ENCODE results near the gene TSPAN8.

GRCh38 chr12:71142016-71142415 lies 15.8 kb downstream of the TSPAN8 start:
- TF ChIP-seq POLR2A (IDR thresholded peaks at IDR 0.05): no peak
- TF ChIP-seq CTCF (IDR thresholded peaks at IDR 0.05): no peak
